SK-N-SH (cell line): ENCODE data around the gene LTBP1. TPM values are rescaled to one million over a fixed set of nuclear protein-coding genes. Genes with fewer than 3 reads are reported as not detected.
A peak's percentile ranks its signal among the peaks of the same experiment; 100 is the strongest.

ENCODE experiments used
- CTCF ChIA-PET: fragments of 300-600, 350-600 bp; formaldehyde crosslinking; extraction: SDS; loops from one replicate; lab custom pipeline; 2021; lab: Yijun Ruan, JAX
- POLR2A ChIA-PET: fragments of 350-600 bp; sonication (Branson Sonifier 250); formaldehyde crosslinking; extraction: SDS; loops from one replicate; lab custom pipeline; 2020; ENCODE audit warnings: antibody characterized with exemption, inconsistent platforms; lab: Yijun Ruan, JAX
- DNase-seq: peaks from one replicate; pipeline ENCODE4 v3.0.0; 2012
- H2AFZ ChIP-seq: fragments of 200-600 bp; sonication (generic); 2 replicates; pipeline ENCODE4 v1.8.1; 2016; ENCODE audit warnings: antibody characterized with exemption, mild to moderate bottlenecking, low read depth
- H3F3A ChIP-seq: fragments of 200-600 bp; sonication (generic); replicated peaks from 2 replicates; pipeline ENCODE3; 2016; ENCODE audit warnings: antibody characterized with exemption, mild to moderate bottlenecking; ENCODE audit not compliant: insufficient read depth
- H3K27ac ChIP-seq, 2 experiments: fragments of 200-500 bp in 1 of 2; fragments of 200-600 bp in 1 of 2; sonication (Bioruptor generic) in 1 of 2; sonication (generic), shearing (Covaris generic) in 1 of 2; 2 replicates each; pipeline versions ENCODE4 v1.5.1 to v1.6.1; 2014 to 2016; ENCODE audit warnings: low read depth in 2 of 2, inconsistent platforms in 1 of 2, low read length in 1 of 2, mild to moderate bottlenecking in 1 of 2, mixed read lengths in 1 of 2
- H3K27me3 ChIP-seq: fragments of 200-600 bp; sonication (generic), shearing (Covaris generic); 2 replicates; pipeline ENCODE4 v1.6.1; 2016; ENCODE audit warnings: mixed run types; ENCODE audit not compliant: insufficient read depth
- H3K36me3 ChIP-seq, 2 experiments: fragments of 200-500 bp in 1 of 2; fragments of 200-600 bp in 1 of 2; sonication (Bioruptor generic) in 1 of 2; sonication (generic) in 1 of 2; replicated peaks in 1 of 2; 2 replicates each; pipeline versions ENCODE3 to v1.5.1; 2014 to 2016; ENCODE audit warnings: low read length in 1 of 2, mild to moderate bottlenecking in 1 of 2; ENCODE audit not compliant: insufficient read depth in 2 of 2, control insufficient read depth in 1 of 2
- H3K4me1 ChIP-seq, 2 experiments: fragments of 200-500 bp in 1 of 2; fragments of 200-600 bp in 1 of 2; sonication (Bioruptor generic) in 1 of 2; sonication (generic), shearing (Covaris generic) in 1 of 2; 2 replicates each; pipeline versions ENCODE4 v1.5.1 to v1.6.1; 2014 to 2016; ENCODE audit warnings: low read depth in 1 of 2, low read length in 1 of 2, mixed run types in 1 of 2; ENCODE audit not compliant: insufficient read depth in 2 of 2, control insufficient read depth in 1 of 2
- H3K4me2 ChIP-seq: fragments of 200-600 bp; sonication (generic), shearing (Covaris generic); 2 replicates; pipeline ENCODE4 v1.6.1; 2017; ENCODE audit warnings: mixed run types
- H3K4me3 ChIP-seq, 2 experiments: fragments of 200-500 bp in 1 of 2; fragments of 200-600 bp in 1 of 2; sonication (Bioruptor generic) in 1 of 2; sonication (generic), shearing (Covaris generic) in 1 of 2; 2 replicates each; pipeline versions ENCODE4 v1.5.1 to v1.8.1; 2014 to 2016; ENCODE audit warnings: low read depth in 2 of 2, inconsistent platforms in 1 of 2, low read length in 1 of 2, mild to moderate bottlenecking in 1 of 2, mixed read lengths in 1 of 2, moderate library complexity in 1 of 2
- H3K79me2 ChIP-seq: fragments of 200-600 bp; sonication (generic); 2 replicates; pipeline ENCODE4 v1.8.1; 2017; ENCODE audit warnings: mild to moderate bottlenecking; ENCODE audit not compliant: insufficient read depth
- H3K9ac ChIP-seq: fragments of 200-600 bp; sonication (generic); 2 replicates; pipeline ENCODE4 v1.6.1; 2017; ENCODE audit warnings: mixed run types
- H3K9me2 ChIP-seq: fragments of 200-600 bp; sonication (generic); 2 replicates; pipeline ENCODE4 v1.6.1; 2017; ENCODE audit warnings: mixed run types
- H3K9me3 ChIP-seq: fragments of 200-600 bp; sonication (generic); 2 replicates; pipeline ENCODE4 v1.6.1; 2017; ENCODE audit warnings: mixed run types, mild to moderate bottlenecking, moderate library complexity
- H4K20me1 ChIP-seq: fragments of 200-600 bp; sonication (generic); 2 replicates; pipeline ENCODE4 v1.6.1; 2017; ENCODE audit warnings: mild to moderate bottlenecking, mixed run types; ENCODE audit not compliant: insufficient read depth
- CHD2 ChIP-seq: fragments of 150-350 bp; IDR thresholded peaks from 2 replicates; pipeline ENCODE4 v1.6.1; 2018; ENCODE audit warnings: low read length; ENCODE audit not compliant: partially characterized antibody
- CTCF ChIP-seq: fragments of 200-600 bp; sonication (generic); IDR thresholded peaks from 2 replicates; pipeline ENCODE4 v1.6.1; 2017; ENCODE audit warnings: antibody characterized with exemption, mild to moderate bottlenecking, moderate library complexity
- ELF1 ChIP-seq: IDR thresholded peaks from 2 replicates; pipeline ENCODE4 v1.4.0; 2012
- EP300 ChIP-seq, 2 experiments: IDR thresholded peaks; 2 replicates each; pipeline versions ENCODE4 v1.4.0 to v1.6.1; 2012; ENCODE audit warnings: borderline replicate concordance in 1 of 2, low read depth in 1 of 2, low read length in 1 of 2
- EZH2phosphoT487 ChIP-seq: fragments of 200-600 bp; sonication (generic); IDR thresholded peaks from 2 replicates; pipeline ENCODE4 v1.6.1; 2017; ENCODE audit warnings: low read depth, mixed run types, mild to moderate bottlenecking, antibody characterized with exemption, moderate library complexity, borderline replicate concordance
- FOXM1 ChIP-seq: IDR thresholded peaks from 2 replicates; pipeline ENCODE4 v1.4.0; 2012; ENCODE audit warnings: low read depth, mild to moderate bottlenecking
- GABPA ChIP-seq: IDR thresholded peaks from 2 replicates; pipeline ENCODE4 v1.4.0; 2012; ENCODE audit warnings: low read depth, mild to moderate bottlenecking
- MAX ChIP-seq: IDR thresholded peaks from 2 replicates; pipeline ENCODE4 v1.4.0; 2012; ENCODE audit warnings: low read depth
- MEF2A ChIP-seq: IDR thresholded peaks from 2 replicates; pipeline ENCODE4 v1.4.0; 2012; ENCODE audit warnings: low read depth, borderline replicate concordance
- NFIC ChIP-seq: IDR thresholded peaks from 2 replicates; pipeline ENCODE4 v1.4.0; 2012; ENCODE audit warnings: borderline replicate concordance
- POLR2AphosphoS5 ChIP-seq: IDR thresholded peaks from 2 replicates; pipeline ENCODE4 v1.6.1; 2012; ENCODE audit warnings: low read depth, low read length
- RAD21 ChIP-seq: IDR thresholded peaks from 2 replicates; pipeline ENCODE4 v1.6.1; 2012; ENCODE audit warnings: mild to moderate bottlenecking, low read length
- RCOR1 ChIP-seq: fragments of 150-350 bp; IDR thresholded peaks from 2 replicates; pipeline ENCODE4 v1.6.1; 2017; ENCODE audit warnings: antibody characterized with exemption, low read length
- REST ChIP-seq: IDR thresholded peaks from 2 replicates; pipeline ENCODE4 v1.6.1; 2012; ENCODE audit warnings: mild to moderate bottlenecking, low read depth, low read length, moderate library complexity
- SIN3A ChIP-seq: IDR thresholded peaks from 2 replicates; pipeline ENCODE4 v1.6.1; 2012; ENCODE audit warnings: low read depth, mild to moderate bottlenecking, low read length, moderate library complexity, borderline replicate concordance
- SMC3 ChIP-seq: IDR thresholded peaks from 2 replicates; pipeline ENCODE4 v1.6.1; 2012; ENCODE audit warnings: low read depth, low read length, improper control_type of control experiment
- TAF1 ChIP-seq: IDR thresholded peaks from 2 replicates; pipeline ENCODE4 v1.6.1; 2012; ENCODE audit warnings: low read depth, mild to moderate bottlenecking, low read length, moderate library complexity, borderline replicate concordance
- TCF12 ChIP-seq: IDR thresholded peaks from 2 replicates; pipeline ENCODE4 v1.4.0; 2012
- TEAD4 ChIP-seq: IDR thresholded peaks from 2 replicates; pipeline ENCODE4 v1.4.0; 2012; ENCODE audit warnings: mild to moderate bottlenecking, borderline replicate concordance; ENCODE audit not compliant: insufficient read depth
- USF1 ChIP-seq: IDR thresholded peaks from 2 replicates; pipeline ENCODE4 v1.4.0; 2012; ENCODE audit warnings: low read depth, borderline replicate concordance
- USF2 ChIP-seq: fragments of 150-350 bp; IDR thresholded peaks from 2 replicates; pipeline ENCODE4 v1.6.1; 2017; ENCODE audit warnings: antibody characterized with exemption, low read length, low read depth, borderline replicate concordance
- YY1 ChIP-seq: IDR thresholded peaks from 2 replicates; pipeline ENCODE4 v1.4.0; 2012; ENCODE audit warnings: low read depth, mild to moderate bottlenecking
- ZBTB33 ChIP-seq: IDR thresholded peaks from 2 replicates; pipeline ENCODE4 v1.4.0; 2012; ENCODE audit warnings: low read depth, borderline replicate concordance
- WGBS: methylation state at CpG from one replicate; pipeline ENCODE4 v1.1.6; 2017; ENCODE audit warnings: low lambda C conversion rate; 5-methylcytosine and 5-hydroxymethylcytosine counted together
- polyA plus RNA-seq, 3 experiments: library from polyadenylated mRNA; depleted of rRNA; stranded (reverse); fragments of >200 nt; gene quantifications; 2 replicates each; pipeline ENCODE4 v1.2.3, GENCODE V29; 2012

LTBP1 gene
- polyA plus RNA-seq, 1 of the 3 experiments (the other 2 are of a cell fraction), result 467 TPM

- ChIA-PET POLR2A (no interaction called here), CTCF (no interaction called here)
- Histone ChIP-seq H3K27me3 (no peaks in the 10 kb centered on the region), H3F3A (peaks cover 49% of the 10 kb centered on the region), H3K9me3 (no peaks in the 10 kb centered on the region), H3K4me1 (peaks cover 0 to 4% of the 10 kb centered on the region in 2 experiments), H4K20me1 (no peaks in the 10 kb centered on the region), H3K4me3 (no peak overlapping the region), H3K27ac (peak overlapping the region; percentile 11 to 91; a peak in 3 of 4 replicates), H3K9ac (peak overlapping the region; percentile 42; the same call in 1 of the 2 replicates), H2AFZ (no peak overlapping the region), H3K4me2 (peak overlapping the region; percentile 21), H3K9me2 (no peaks in the 10 kb centered on the region), H3K79me2 (no peaks in the 10 kb centered on the region), H3K36me3 (peaks cover 57 to 85% of the 10 kb centered on the region in 2 experiments)
- WGBS, result 11% methylated on average over 12 of the region's 12 CpGs
- DNase-seq, result peak; percentile 12
- TF ChIP-seq USF2 (no peak), ELF1 (no peak), POLR2AphosphoS5 (peak; percentile 55; the same call in 1 of the 2 replicates), EZH2phosphoT487 (no peak), TAF1 (no peak), MEF2A (no peak), TEAD4 (0 out of 2 replicates have a peak, but pooled peaks have one; percentile 65), ZBTB33 (0 out of 2 replicates have a peak, but pooled peaks have one; percentile 58), REST (peak; percentile 62), FOXM1 (peak; percentile 73), RAD21 (no peak), NFIC (peak; percentile 67; the same call in 1 of the 2 replicates), SMC3 (no peak), MAX (peak; percentile 84), RCOR1 (no peak), TCF12 (peak; percentile 86), YY1 (no peak), CTCF (no peak), SIN3A (peak; percentile 78; the same call in 1 of the 2 replicates), USF1 (peak; percentile 68; the same call in 1 of the 2 replicates), EP300 (IDR thresholded peaks at IDR 0.05; ENCODE audit: borderline replicate concordance in 1 of 2, low read depth in 1 of 2, low read length in 1 of 2) (peak in 1 of 2 experiments; percentile 91; a peak in 1 of 4 replicates), GABPA (peak; percentile 49), CHD2 (no peak)
Observed at GRCh38 chr2:33275689-33276444, 329.1 kb downstream of the LTBP1 start.
